ENCODE measurements around the gene CFAP97D1.

DNA sequence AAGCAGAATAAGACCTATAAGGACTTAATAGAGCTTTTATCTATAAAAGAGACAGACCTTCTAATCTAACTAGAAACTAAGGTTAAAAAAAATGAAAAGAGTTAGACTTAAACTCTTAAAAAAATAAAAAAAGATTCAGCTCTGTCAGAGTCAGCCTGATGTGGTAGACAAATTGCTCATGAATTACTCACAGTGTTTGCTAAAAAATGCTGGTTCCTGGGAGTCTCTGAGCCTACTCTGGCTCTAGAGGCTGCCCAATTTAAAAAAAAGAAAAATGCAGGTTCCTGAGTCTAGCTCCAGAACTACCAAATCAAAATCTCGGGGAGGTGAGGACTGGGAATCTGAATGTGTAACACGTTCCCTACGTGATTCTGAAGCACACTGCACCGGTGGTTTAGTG is 39.7 kb upstream of the CFAP97D1 start:
- TF ChIP-seq, protein P1, sequence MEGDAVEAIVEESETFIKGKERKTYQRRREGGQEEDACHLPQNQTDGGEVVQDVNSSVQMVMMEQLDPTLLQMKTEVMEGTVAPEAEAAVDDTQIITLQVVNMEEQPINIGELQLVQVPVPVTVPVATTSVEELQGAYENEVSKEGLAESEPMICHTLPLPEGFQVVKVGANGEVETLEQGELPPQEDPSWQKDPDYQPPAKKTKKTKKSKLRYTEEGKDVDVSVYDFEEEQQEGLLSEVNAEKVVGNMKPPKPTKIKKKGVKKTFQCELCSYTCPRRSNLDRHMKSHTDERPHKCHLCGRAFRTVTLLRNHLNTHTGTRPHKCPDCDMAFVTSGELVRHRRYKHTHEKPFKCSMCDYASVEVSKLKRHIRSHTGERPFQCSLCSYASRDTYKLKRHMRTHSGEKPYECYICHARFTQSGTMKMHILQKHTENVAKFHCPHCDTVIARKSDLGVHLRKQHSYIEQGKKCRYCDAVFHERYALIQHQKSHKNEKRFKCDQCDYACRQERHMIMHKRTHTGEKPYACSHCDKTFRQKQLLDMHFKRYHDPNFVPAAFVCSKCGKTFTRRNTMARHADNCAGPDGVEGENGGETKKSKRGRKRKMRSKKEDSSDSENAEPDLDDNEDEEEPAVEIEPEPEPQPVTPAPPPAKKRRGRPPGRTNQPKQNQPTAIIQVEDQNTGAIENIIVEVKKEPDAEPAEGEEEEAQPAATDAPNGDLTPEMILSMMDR (conservative IDR thresholded peaks at IDR 0.05 in 1 of 2, IDR thresholded peaks at IDR 0.05 in 1 of 2; ENCODE audit: extremely low read depth in 1 of 2, insufficient read depth in 1 of 2, low read depth in 1 of 2, low read length in 2 of 2) = no peak
- TF ChIP-seq EZH2 (IDR thresholded peaks at IDR 0.05; ENCODE audit: borderline replicate concordance, low read length) = no peak
